ENCODE results near the gene DIP2A. TPM values are rescaled to one million over a fixed set of nuclear protein-coding genes. Genes with fewer than 3 reads are reported as not detected.
A peak's percentile ranks its signal among the peaks of the same experiment; 100 is the strongest.

Gene DIP2A
- total RNA-seq, 1 donor from 2014 or later = 25.9 TPM

DNA sequence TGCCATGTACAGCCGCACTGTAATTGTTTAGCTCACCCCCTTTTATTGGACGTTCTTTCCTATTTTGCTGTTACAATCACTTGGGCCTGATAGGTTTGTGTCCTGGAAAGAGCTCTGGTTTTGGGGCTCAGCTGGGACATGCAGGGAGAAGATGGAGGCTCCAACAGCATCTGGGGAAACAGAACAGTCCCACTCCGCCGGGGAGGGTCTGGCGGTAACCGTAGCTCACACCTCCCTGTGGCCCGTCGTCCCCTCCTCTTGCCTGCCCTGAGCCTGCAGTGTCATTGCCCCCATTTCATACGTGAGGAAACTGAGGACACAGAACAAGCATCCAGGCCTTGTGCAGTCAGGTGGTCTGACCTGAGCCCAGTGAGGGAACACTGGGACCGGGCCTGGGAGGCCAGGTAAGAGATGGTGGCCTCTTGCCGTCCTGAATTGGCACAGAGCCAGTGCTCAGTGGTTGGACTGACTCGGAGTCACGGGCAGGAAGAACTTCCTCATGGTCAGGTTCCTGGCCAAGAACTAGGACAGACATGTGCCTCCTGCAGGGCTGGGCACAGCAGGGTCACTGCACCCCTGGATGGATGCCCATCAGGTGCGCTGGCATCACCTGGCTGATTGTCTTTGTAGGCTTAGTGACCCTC is 104.4 kb downstream of the DIP2A start:
- intact Hi-C loops (cut with micrococcal nuclease) = no loop called here
- Histone ChIP-seq H3K27ac (replicated peaks) (no peak overlapping the region), H3K9me3 (replicated peaks) (no peaks in the 10 kb centered on the region), H3K27me3 (ENCODE audit: low read depth) (no peaks in the 10 kb centered on the region), H3K4me1 (peaks cover 24% of the 10 kb centered on the region), H3K4me3 (no peak overlapping the region), H3K36me3 (peaks cover 92% of the 10 kb centered on the region)
- TF ChIP-seq, protein P1, sequence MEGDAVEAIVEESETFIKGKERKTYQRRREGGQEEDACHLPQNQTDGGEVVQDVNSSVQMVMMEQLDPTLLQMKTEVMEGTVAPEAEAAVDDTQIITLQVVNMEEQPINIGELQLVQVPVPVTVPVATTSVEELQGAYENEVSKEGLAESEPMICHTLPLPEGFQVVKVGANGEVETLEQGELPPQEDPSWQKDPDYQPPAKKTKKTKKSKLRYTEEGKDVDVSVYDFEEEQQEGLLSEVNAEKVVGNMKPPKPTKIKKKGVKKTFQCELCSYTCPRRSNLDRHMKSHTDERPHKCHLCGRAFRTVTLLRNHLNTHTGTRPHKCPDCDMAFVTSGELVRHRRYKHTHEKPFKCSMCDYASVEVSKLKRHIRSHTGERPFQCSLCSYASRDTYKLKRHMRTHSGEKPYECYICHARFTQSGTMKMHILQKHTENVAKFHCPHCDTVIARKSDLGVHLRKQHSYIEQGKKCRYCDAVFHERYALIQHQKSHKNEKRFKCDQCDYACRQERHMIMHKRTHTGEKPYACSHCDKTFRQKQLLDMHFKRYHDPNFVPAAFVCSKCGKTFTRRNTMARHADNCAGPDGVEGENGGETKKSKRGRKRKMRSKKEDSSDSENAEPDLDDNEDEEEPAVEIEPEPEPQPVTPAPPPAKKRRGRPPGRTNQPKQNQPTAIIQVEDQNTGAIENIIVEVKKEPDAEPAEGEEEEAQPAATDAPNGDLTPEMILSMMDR (IDR thresholded peaks at IDR 0.05; ENCODE audit: borderline replicate concordance) = no peak
- DNase-seq = no peak

DNA sequence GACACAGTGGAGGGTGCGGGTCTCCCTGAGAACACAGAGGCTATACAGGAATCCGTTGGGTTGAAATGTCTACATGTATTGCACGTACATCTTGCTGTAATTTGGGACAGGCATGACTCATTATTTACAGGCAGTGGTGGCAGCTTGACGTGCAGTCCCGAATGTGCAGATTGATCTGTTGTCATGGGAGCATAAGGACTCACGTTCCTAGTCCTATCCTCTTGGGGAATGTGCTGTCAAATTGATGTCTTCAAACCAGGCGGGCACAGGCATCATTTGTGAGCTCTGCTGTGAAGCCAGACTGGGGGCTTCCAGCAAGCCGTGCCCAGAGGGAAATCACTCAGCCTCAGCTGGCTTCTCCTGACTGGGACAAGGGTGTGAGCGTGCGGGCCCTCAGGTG is 105.7 kb downstream of the DIP2A start:
- Histone ChIP-seq H3K27ac (replicated peaks) (no peak overlapping the region), H3K4me1 (peaks cover 23% of the 10 kb centered on the region), H3K36me3 (peaks cover 91% of the 10 kb centered on the region), H3K4me3 (no peak overlapping the region), H3K9me3 (replicated peaks) (no peaks in the 10 kb centered on the region), H3K27me3 (ENCODE audit: low read depth) (no peaks in the 10 kb centered on the region)
- intact Hi-C loops (cut with micrococcal nuclease) = no loop called here
- no peak for DNase-seq
- TF ChIP-seq, protein P1 (IDR thresholded peaks at IDR 0.05; ENCODE audit: borderline replicate concordance) = no peak

DNA sequence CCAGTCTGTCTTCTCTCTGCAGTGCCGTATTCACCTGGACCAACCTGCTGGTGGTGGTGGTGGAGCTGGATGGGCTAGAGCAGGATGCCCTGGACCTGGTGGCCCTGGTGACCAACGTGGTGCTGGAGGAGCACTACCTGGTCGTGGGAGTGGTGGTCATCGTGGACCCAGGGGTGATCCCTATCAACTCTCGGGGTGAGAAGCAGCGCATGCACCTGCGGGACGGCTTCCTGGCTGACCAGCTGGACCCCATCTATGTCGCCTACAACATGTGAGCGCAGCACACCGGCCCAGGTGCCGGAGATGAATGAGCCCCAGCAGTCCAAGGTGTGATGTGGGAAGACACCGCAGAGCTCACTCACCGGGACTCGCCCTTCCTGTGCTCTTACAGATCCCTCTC is 108.7 kb downstream of the DIP2A start:
- no peak for DNase-seq
- no peak overlapping the region for H3K4me3 ChIP-seq
- no peaks in the 10 kb centered on the region for H3K27me3 ChIP-seq (ENCODE audit: low read depth)
- H3K4me1 ChIP-seq = peaks cover 24% of the 10 kb centered on the region
- intact Hi-C loops (cut with micrococcal nuclease) = no loop called here
- peaks cover 92% of the 10 kb centered on the region for H3K36me3 ChIP-seq
- no peak overlapping the region for H3K27ac ChIP-seq (replicated peaks)
- H3K9me3 ChIP-seq (replicated peaks) = peaks cover 10% of the 10 kb centered on the region
- TF ChIP-seq, protein P1 (IDR thresholded peaks at IDR 0.05; ENCODE audit: borderline replicate concordance) = no peak

DNA sequence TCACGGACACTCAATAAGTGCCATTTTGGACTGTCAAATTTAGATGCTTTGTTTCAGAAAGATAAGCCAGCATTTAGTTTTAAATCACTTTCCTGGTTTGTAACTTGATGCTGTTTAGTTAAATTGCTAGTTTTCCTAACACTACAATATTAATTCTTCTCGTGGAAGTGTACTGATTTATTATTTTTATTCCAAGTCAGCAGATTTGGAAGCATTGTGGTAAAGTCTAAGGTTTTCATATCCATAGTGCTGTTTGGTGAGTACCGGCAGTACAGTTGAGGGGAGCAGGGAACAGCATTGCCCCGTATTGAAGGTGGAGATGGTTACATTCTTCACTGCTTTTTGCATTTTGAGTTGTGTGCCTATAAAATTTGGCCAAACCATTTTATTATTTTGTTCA is 109.9 kb downstream of the DIP2A start:
- TF ChIP-seq, protein P1 (IDR thresholded peaks at IDR 0.05; ENCODE audit: borderline replicate concordance) = no peak
- peaks cover 22% of the 10 kb centered on the region for H3K9me3 ChIP-seq (replicated peaks)
- no peak for DNase-seq
- peaks cover 24% of the 10 kb centered on the region for H3K4me1 ChIP-seq
- intact Hi-C loops (cut with micrococcal nuclease) = no loop called here
- H3K36me3 ChIP-seq = peaks cover 91% of the 10 kb centered on the region
- peak overlapping the region; percentile 69 for H3K27ac ChIP-seq (replicated peaks)
- H3K27me3 ChIP-seq (ENCODE audit: low read depth) = no peaks in the 10 kb centered on the region
- H3K4me3 ChIP-seq = no peak overlapping the region

DNA sequence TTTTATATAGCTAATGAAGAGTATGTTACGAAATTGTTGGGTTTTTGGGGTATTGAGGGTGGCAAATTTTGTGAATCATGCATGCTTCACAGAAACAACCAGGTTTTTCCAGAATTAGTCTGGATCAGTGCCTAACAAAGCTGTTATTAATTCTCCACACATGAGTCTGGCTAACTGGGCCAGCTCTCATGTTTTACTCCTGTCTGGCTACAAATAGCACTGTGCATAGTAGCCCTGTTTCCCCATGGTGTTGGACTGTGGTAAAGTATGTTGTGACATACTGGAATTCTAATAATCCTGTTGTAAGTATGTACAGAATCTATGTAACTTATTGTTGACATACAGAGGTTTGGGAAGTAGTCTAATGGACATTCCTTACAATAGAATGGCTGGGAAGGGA is 110.4 kb downstream of the DIP2A start:
- intact Hi-C loops (cut with micrococcal nuclease) = no loop called here
- no peak for DNase-seq
- Histone ChIP-seq H3K4me1 (peaks cover 24% of the 10 kb centered on the region), H3K27me3 (ENCODE audit: low read depth) (no peaks in the 10 kb centered on the region), H3K4me3 (no peak overlapping the region), H3K36me3 (peaks cover 86% of the 10 kb centered on the region), H3K27ac (replicated peaks) (peak overlapping the region; percentile 69), H3K9me3 (replicated peaks) (peaks cover 24% of the 10 kb centered on the region)
- TF ChIP-seq, protein P1 (IDR thresholded peaks at IDR 0.05; ENCODE audit: borderline replicate concordance) = no peak
